IMR-90 (cell line): ENCODE data around the gene ARHGAP28. TPM values are rescaled to one million over a fixed set of nuclear protein-coding genes. Genes with fewer than 3 reads are reported as not detected.

Experiments used
- ATAC-seq: fragments of 200-7000 bp; cut with Tn5 transposase; 2 replicates; pipeline ENCODE4 v1.9.1; 2020; ENCODE audit warnings: low read depth, mild to moderate bottlenecking, moderate library complexity
- BruUV-seq: library from RNA; stranded (reverse); fragments of 400-500 nt; replicated peaks from 2 replicates; lab custom pipeline; 2021; lab: Mats Ljungman, UMichigan
- CTCF ChIA-PET: fragments of 300-600 bp; formaldehyde crosslinking; extraction: SDS; loops from one replicate; lab custom pipeline; 2021; ENCODE audit warnings: antibody characterized with exemption; lab: Yijun Ruan, JAX
- POLR2A ChIA-PET: fragments of 300-600 bp; sonication (Branson Sonifier 250); formaldehyde crosslinking; loops from one replicate; lab custom pipeline; 2022; ENCODE audit warnings: antibody characterized with exemption; ENCODE audit not compliant: unreplicated experiment; lab: Charles Lee
- DNase-seq: peaks from one replicate; pipeline ENCODE4 v3.0.0; 2013
- H2AFZ ChIP-seq: replicated peaks from 2 replicates; pipeline ENCODE3; 2013; ENCODE audit warnings: low read length, mild to moderate bottlenecking; ENCODE audit not compliant: poor library complexity
- H2AK5ac ChIP-seq: 2 replicates; pipeline ENCODE4 v1.6.1; 2013; ENCODE audit warnings: low read depth, low read length, inconsistent platforms
- H2AK9ac ChIP-seq: replicated peaks from 2 replicates; pipeline ENCODE3; 2013; ENCODE audit warnings: mild to moderate bottlenecking, low read depth, low read length, moderate library complexity; ENCODE audit not compliant: poor library complexity
- H2BK120ac ChIP-seq: 2 replicates; pipeline ENCODE4 v1.6.1; 2013; ENCODE audit warnings: low read depth, low read length, inconsistent platforms
- H2BK15ac ChIP-seq: 3 replicates; pipeline ENCODE4 v1.6.1; 2013; ENCODE audit warnings: low read depth, low read length, inconsistent platforms
- H2BK20ac ChIP-seq: 2 replicates; pipeline ENCODE4 v1.6.1; 2013; ENCODE audit warnings: low read depth, mild to moderate bottlenecking, inconsistent platforms, low read length, moderate library complexity
- H2BK5ac ChIP-seq: 2 replicates; pipeline ENCODE4 v1.6.1; 2013; ENCODE audit warnings: mild to moderate bottlenecking, low read depth, low read length, inconsistent platforms; ENCODE audit not compliant: poor library complexity, severe bottlenecking
- H3K14ac ChIP-seq: replicated peaks from 2 replicates; pipeline ENCODE4 v1.6.1; 2013; ENCODE audit warnings: low read depth, low read length, inconsistent platforms
- H3K18ac ChIP-seq: 2 replicates; pipeline ENCODE4 v1.6.1; 2013; ENCODE audit warnings: low read depth, low read length, control low read depth
- H3K23ac ChIP-seq: 2 replicates; pipeline ENCODE4 v1.6.1; 2013; ENCODE audit warnings: low read depth, low read length, inconsistent platforms
- H3K27ac ChIP-seq: 2 replicates; pipeline ENCODE4 v1.5.1; 2013; ENCODE audit warnings: mild to moderate bottlenecking, control low read depth, low read length; ENCODE audit not compliant: insufficient read depth
- H3K27me3 ChIP-seq: 2 replicates; pipeline ENCODE4 v1.6.1; 2013; ENCODE audit warnings: low read length; ENCODE audit not compliant: control insufficient read depth, insufficient read depth
- H3K36me3 ChIP-seq: 2 replicates; pipeline ENCODE4 v1.6.1; 2013; ENCODE audit warnings: low read length, mixed read lengths; ENCODE audit not compliant: control insufficient read depth, insufficient read depth
- H3K4ac ChIP-seq: 2 replicates; pipeline ENCODE4 v1.6.1; 2013; ENCODE audit warnings: low read depth, low read length, inconsistent platforms
- H3K4me1 ChIP-seq: 2 replicates; pipeline ENCODE4 v1.6.1; 2013; ENCODE audit warnings: low read length, mixed read lengths; ENCODE audit not compliant: control insufficient read depth, insufficient read depth
- H3K4me2 ChIP-seq: 2 replicates; pipeline ENCODE4 v1.6.1; 2013; ENCODE audit warnings: low read depth, mild to moderate bottlenecking, control low read depth, low read length, moderate library complexity
- H3K4me3 ChIP-seq: 2 replicates; pipeline ENCODE4 v1.5.1; 2013; ENCODE audit warnings: low read depth, mild to moderate bottlenecking, control low read depth, low read length, moderate library complexity; ENCODE audit not compliant: insufficient read depth
- H3K56ac ChIP-seq: 2 replicates; pipeline ENCODE4 v1.6.1; 2013; ENCODE audit warnings: low read length, inconsistent platforms; ENCODE audit not compliant: insufficient read depth; ENCODE audit errors: extremely low read depth
- H3K79me1 ChIP-seq, 2 experiments: 2 replicates each; pipeline ENCODE4 v1.6.1; 2013; ENCODE audit warnings: low read length in 2 of 2, inconsistent platforms in 1 of 2, low read depth in 1 of 2
- H3K9ac ChIP-seq: 2 replicates; pipeline ENCODE4 v1.6.1; 2013; ENCODE audit warnings: low read depth, low read length, control low read depth
- H3K9me1 ChIP-seq: 2 replicates; pipeline ENCODE4 v1.6.1; 2013; ENCODE audit warnings: low read length, inconsistent platforms; ENCODE audit not compliant: insufficient read depth
- H3K9me3 ChIP-seq: 2 replicates; pipeline ENCODE4 v1.6.1; 2013; ENCODE audit warnings: low read length; ENCODE audit not compliant: control insufficient read depth, insufficient read depth
- H4K20me1 ChIP-seq: 2 replicates; pipeline ENCODE4 v1.6.1; 2013; ENCODE audit warnings: low read length, inconsistent platforms; ENCODE audit not compliant: insufficient read depth
- H4K5ac ChIP-seq: 2 replicates; pipeline ENCODE4 v1.6.1; 2013; ENCODE audit warnings: mild to moderate bottlenecking, low read depth, low read length, control low read depth
- H4K8ac ChIP-seq, 2 experiments: 2 replicates each; pipeline ENCODE4 v1.6.1; 2013; ENCODE audit warnings: low read depth in 2 of 2, low read length in 2 of 2, control low read depth in 1 of 2, inconsistent platforms in 1 of 2
- H4K91ac ChIP-seq: 2 replicates; pipeline ENCODE4 v1.6.1; 2013; ENCODE audit warnings: low read depth, low read length, inconsistent platforms; ENCODE audit not compliant: insufficient read depth
- CHD1 ChIP-seq: IDR thresholded peaks from 2 replicates; pipeline ENCODE4 v1.6.1; 2012; ENCODE audit warnings: low read depth, low read length, improper control_type of control experiment
- CTCF ChIP-seq: conservative IDR thresholded peaks from 2 replicates; pipeline ENCODE4 v1.5.1; 2012; ENCODE audit warnings: mild to moderate bottlenecking, low read depth, low read length, improper control_type of control experiment
- ELK1 ChIP-seq: fragments of 150-350 bp; IDR thresholded peaks from 2 replicates; pipeline ENCODE4 v1.6.1; 2016; ENCODE audit warnings: low read depth, mild to moderate bottlenecking, low read length, moderate library complexity, borderline replicate concordance
- MAFK ChIP-seq: IDR thresholded peaks from 2 replicates; pipeline ENCODE4 v1.6.1; 2012; ENCODE audit warnings: low read depth, low read length, improper control_type of control experiment
- MXI1 ChIP-seq: IDR thresholded peaks from 2 replicates; pipeline ENCODE4 v1.6.1; 2012; ENCODE audit warnings: low read depth, mild to moderate bottlenecking, low read length, moderate library complexity, borderline replicate concordance
- POLR2A ChIP-seq: IDR thresholded peaks from 2 replicates; pipeline ENCODE4 v1.6.1; 2012; ENCODE audit warnings: mild to moderate bottlenecking, low read depth, low read length
- RAD21 ChIP-seq: IDR thresholded peaks from 2 replicates; pipeline ENCODE4 v1.6.1; 2012; ENCODE audit warnings: low read length, improper control_type of control experiment
- SMC3 ChIP-seq: fragments of 150-350 bp; IDR thresholded peaks from 2 replicates; pipeline ENCODE4 v1.6.1; 2016; ENCODE audit warnings: low read depth, mild to moderate bottlenecking, antibody characterized with exemption, low read length, moderate library complexity
- USF2 ChIP-seq: fragments of 150-350 bp; IDR thresholded peaks from 2 replicates; pipeline ENCODE4 v1.6.1; 2017; ENCODE audit warnings: mild to moderate bottlenecking, antibody characterized with exemption, low read length, low read depth
- WGBS, 2 experiments: methylation state at CpG; one replicate each; pipeline versions ENCODE4 v1.1.5 to v1.1.7; 2013; ENCODE audit warnings: missing lambda C conversion rate in 2 of 2; ENCODE audit not compliant: insufficient read length in 1 of 2; ENCODE audit errors: extremely low coverage in 2 of 2; 5-methylcytosine and 5-hydroxymethylcytosine counted together
- dilution Hi-C: fragments of 300-500 bp; cut with HindIII; formaldehyde crosslinking; loops from one replicate; pipeline ENCODE4 v1.14.3; 2018; ENCODE audit warnings: low sequenced_read_pairs; ENCODE audit not compliant: unreplicated experiment
- in situ Hi-C: fragments of 300-500 bp; cut with MboI; formaldehyde crosslinking; loops from 3 replicates; pipeline ENCODE4 v1.14.3; 2019; ENCODE audit warnings: low sequenced_read_pairs, inconsistent platforms, mixed read lengths
- intact Hi-C: fragments of 100-400 bp; cut with micrococcal nuclease; formaldehyde crosslinking; loops from 2 replicates; pipeline ENCODE4 v1.10.0; 2022
- polyA plus RNA-seq, 3 experiments: library from polyadenylated mRNA; depleted of rRNA; stranded (reverse); fragments of >200 nt; gene quantifications; 2 replicates each; pipeline ENCODE4 v1.2.3, GENCODE V29; 2012; ENCODE audit warnings: low replicate concordance in 1 of 3
- total RNA-seq: library from RNA; depleted of rRNA; stranded (reverse); fragments of >200 nt; gene quantifications from 2 replicates; pipeline ENCODE4 v1.2.3, GENCODE V29; 2012

Gene ARHGAP28
- total and polyA plus RNA-seq, 2 of the 4 experiments (the other 2 are of a cell fraction): 1.8 to 3.8 TPM

GRCh38 chr18:6816154-6816553 lies 86.6 kb downstream of the ARHGAP28 start:
- BruUV-seq: no TSS peak
- peaks cover 7% of the 10 kb centered on the region for H3K4me1 ChIP-seq
- intact Hi-C loops (no loop called here), in situ Hi-C loops (no loop called here), dilution Hi-C loops (no loop called here)
- no peak overlapping the region for H3K56ac ChIP-seq
- no peak overlapping the region for H3K23ac ChIP-seq
- peak overlapping the region; percentile 4; the same call in 1 of the 2 replicates for H3K4ac ChIP-seq
- H3K79me1 ChIP-seq: no peaks in the 10 kb centered on the region
- no peak overlapping the region for H3K4me3 ChIP-seq
- H3K36me3 ChIP-seq: no peaks in the 10 kb centered on the region
- DNase-seq (peak; percentile 4), ATAC-seq (peak; percentile 71)
- no peaks in the 10 kb centered on the region for H3K9me3 ChIP-seq
- H3K14ac ChIP-seq: no peak overlapping the region
- H2AK9ac ChIP-seq: no peak overlapping the region
- H4K8ac ChIP-seq: no peak overlapping the region
- ChIA-PET POLR2A (no interaction called here), CTCF (no interaction called here)
- no peak overlapping the region for H2AFZ ChIP-seq
- no peak overlapping the region for H2BK5ac ChIP-seq
- 0 out of 2 replicates have a peak, but pooled peaks cover 2% of the 10 kb centered on the region for H3K9me1 ChIP-seq
- peak overlapping the region; percentile 64 for H3K18ac ChIP-seq
- no peak overlapping the region; the same call in 2 of the 3 replicates for H2BK15ac ChIP-seq
- no peaks in the 10 kb centered on the region for H3K27me3 ChIP-seq
- no peak overlapping the region for H3K9ac ChIP-seq
- H2BK120ac ChIP-seq: peak overlapping the region; percentile 8; the same call in 1 of the 2 replicates
- no peak overlapping the region for H2AK5ac ChIP-seq
- no peak overlapping the region; the same call in 1 of the 2 replicates for H4K5ac ChIP-seq
- no peak overlapping the region; the same call in 1 of the 2 replicates for H2BK20ac ChIP-seq
- peak overlapping the region; percentile 46; the same call in 1 of the 2 replicates for H3K27ac ChIP-seq
- H4K91ac ChIP-seq: no peak overlapping the region; the same call in 1 of the 2 replicates
- TF ChIP-seq SMC3 (no peak), MXI1 (no peak), USF2 (no peak), RAD21 (no peak), CTCF (no peak), MAFK (no peak), POLR2A (no peak), CHD1 (no peak), ELK1 (no peak)
- 17% methylated on average over 1 of the region's 3 CpGs; no CpG with 5 or more reads in 1 of the 2 experiments for WGBS, 2 experiments
- no peak overlapping the region for H3K4me2 ChIP-seq
- no peaks in the 10 kb centered on the region for H4K20me1 ChIP-seq
